ENCODE results near the gene PKN1. TPM values are rescaled to one million over a fixed set of nuclear protein-coding genes. Genes with fewer than 3 reads are reported as not detected.
"Not testable (repeated sequence)": the region's sequence is repeated elsewhere in the genome, so short reads cannot be mapped to it uniquely, and the experiment has no call there.

Gene PKN1
- total RNA-seq, 1 experiment from 2014 or later: 205 TPM

DNA sequence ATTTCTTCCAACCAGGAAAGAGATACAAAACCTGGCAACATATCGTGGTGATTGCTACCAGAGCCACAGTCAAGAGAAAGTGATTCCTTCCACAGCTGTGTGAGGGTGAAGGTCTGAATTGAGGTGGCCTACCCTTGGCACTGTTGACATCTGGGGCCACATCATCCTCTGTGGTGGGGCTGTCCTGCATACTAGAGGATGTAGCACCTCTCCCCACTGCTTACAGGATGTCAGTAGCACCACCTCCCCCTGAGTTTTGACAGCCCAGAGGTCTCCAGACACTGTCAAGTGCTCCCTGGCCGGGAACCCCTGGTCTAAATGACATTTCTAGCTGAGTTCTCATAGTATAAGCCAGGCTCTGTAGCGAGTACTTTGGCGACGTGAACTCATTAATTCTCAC lies 26.6 kb downstream of the PKN1 start:
- in situ Hi-C loops (cut with HindIII; ENCODE audit: low pct_unique_long_range_greater_than_20kb, low sequenced_read_pairs): no loop called here
- H3K27me3 ChIP-seq (ENCODE audit: control insufficient read depth, insufficient read depth, low read length): no peaks in the 10 kb centered on the region
- H3K4me3 ChIP-seq (ENCODE audit: low read depth in 2 of 2, low read length in 2 of 2): no peak overlapping the region
- H3K4me1 ChIP-seq (ENCODE audit: control insufficient read depth, insufficient read depth, low read length): no peaks in the 10 kb centered on the region
- no peak for TF ChIP-seq SIN3A (IDR thresholded peaks at IDR 0.05; ENCODE audit: borderline replicate concordance, insufficient read depth, low read depth, low read length)
- TF ChIP-seq, protein P1, sequence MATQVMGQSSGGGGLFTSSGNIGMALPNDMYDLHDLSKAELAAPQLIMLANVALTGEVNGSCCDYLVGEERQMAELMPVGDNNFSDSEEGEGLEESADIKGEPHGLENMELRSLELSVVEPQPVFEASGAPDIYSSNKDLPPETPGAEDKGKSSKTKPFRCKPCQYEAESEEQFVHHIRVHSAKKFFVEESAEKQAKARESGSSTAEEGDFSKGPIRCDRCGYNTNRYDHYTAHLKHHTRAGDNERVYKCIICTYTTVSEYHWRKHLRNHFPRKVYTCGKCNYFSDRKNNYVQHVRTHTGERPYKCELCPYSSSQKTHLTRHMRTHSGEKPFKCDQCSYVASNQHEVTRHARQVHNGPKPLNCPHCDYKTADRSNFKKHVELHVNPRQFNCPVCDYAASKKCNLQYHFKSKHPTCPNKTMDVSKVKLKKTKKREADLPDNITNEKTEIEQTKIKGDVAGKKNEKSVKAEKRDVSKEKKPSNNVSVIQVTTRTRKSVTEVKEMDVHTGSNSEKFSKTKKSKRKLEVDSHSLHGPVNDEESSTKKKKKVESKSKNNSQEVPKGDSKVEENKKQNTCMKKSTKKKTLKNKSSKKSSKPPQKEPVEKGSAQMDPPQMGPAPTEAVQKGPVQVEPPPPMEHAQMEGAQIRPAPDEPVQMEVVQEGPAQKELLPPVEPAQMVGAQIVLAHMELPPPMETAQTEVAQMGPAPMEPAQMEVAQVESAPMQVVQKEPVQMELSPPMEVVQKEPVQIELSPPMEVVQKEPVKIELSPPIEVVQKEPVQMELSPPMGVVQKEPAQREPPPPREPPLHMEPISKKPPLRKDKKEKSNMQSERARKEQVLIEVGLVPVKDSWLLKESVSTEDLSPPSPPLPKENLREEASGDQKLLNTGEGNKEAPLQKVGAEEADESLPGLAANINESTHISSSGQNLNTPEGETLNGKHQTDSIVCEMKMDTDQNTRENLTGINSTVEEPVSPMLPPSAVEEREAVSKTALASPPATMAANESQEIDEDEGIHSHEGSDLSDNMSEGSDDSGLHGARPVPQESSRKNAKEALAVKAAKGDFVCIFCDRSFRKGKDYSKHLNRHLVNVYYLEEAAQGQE (IDR thresholded peaks at IDR 0.05; ENCODE audit: insufficient read depth in 1 of 2, low read depth in 2 of 2, low read length in 1 of 2): no peak
- TF ChIP-seq TCF7L2 (IDR thresholded peaks at IDR 0.05; ENCODE audit: low read depth, low read length): no peak
- TF ChIP-seq POLR2AphosphoS5 (IDR thresholded peaks at IDR 0.05; ENCODE audit: low read depth, low read length): no peak
- TF ChIP-seq, protein P2, sequence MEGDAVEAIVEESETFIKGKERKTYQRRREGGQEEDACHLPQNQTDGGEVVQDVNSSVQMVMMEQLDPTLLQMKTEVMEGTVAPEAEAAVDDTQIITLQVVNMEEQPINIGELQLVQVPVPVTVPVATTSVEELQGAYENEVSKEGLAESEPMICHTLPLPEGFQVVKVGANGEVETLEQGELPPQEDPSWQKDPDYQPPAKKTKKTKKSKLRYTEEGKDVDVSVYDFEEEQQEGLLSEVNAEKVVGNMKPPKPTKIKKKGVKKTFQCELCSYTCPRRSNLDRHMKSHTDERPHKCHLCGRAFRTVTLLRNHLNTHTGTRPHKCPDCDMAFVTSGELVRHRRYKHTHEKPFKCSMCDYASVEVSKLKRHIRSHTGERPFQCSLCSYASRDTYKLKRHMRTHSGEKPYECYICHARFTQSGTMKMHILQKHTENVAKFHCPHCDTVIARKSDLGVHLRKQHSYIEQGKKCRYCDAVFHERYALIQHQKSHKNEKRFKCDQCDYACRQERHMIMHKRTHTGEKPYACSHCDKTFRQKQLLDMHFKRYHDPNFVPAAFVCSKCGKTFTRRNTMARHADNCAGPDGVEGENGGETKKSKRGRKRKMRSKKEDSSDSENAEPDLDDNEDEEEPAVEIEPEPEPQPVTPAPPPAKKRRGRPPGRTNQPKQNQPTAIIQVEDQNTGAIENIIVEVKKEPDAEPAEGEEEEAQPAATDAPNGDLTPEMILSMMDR (IDR thresholded peaks at IDR 0.05): no peak
- intact Hi-C loops (cut with micrococcal nuclease; ENCODE audit: unreplicated experiment): no loop called here
- POLR2A ChIA-PET: interaction anchor here (0.6 kb wide), 1 partner anchor 42 kb away, joined by 3 read pairs; no protein-coding TSS in a partner anchor
- no peaks in the 10 kb centered on the region for H3K9me3 ChIP-seq (ENCODE audit: control insufficient read depth, insufficient read depth, low read depth, low read length)
- CTCF ChIA-PET: no interaction called here
- no peaks in the 10 kb centered on the region; the same call in 1 of the 2 replicates for H3K36me3 ChIP-seq (ENCODE audit: control insufficient read depth, insufficient read depth, low read length)
- no peak overlapping the region for H3K27ac ChIP-seq (ENCODE audit: low read length)
- ATAC-seq (no peak), DNase-seq (ENCODE audit: low read depth, low spot score) (no peak)
- BruUV-seq (replicated peaks): TSS peak; percentile 58

DNA sequence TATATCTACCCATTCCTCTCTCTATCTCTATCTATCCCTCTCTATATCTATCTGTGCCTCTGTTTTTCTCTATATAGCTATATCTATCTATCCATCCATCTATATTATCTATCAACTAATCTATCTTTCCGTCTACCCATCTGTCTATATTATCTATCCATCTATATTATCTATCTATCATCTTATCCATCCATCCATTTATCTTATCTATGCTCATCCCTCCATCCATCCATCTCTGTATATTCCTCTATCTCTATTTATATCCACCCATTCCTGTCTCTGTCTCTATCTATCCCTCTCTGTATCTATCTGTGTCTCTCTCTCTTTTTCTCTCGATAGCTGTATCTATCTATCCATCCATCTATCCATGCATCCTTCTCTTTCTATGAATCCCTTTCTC lies 27.8 kb downstream of the PKN1 start:
- no TSS peak for BruUV-seq (replicated peaks)
- TF ChIP-seq SIN3A (IDR thresholded peaks at IDR 0.05; ENCODE audit: borderline replicate concordance, insufficient read depth, low read depth, low read length) (no peak), POLR2AphosphoS5 (IDR thresholded peaks at IDR 0.05; ENCODE audit: low read depth, low read length) (no peak), TCF7L2 (IDR thresholded peaks at IDR 0.05; ENCODE audit: low read depth, low read length) (no peak)
- TF ChIP-seq, protein P1 (IDR thresholded peaks at IDR 0.05; ENCODE audit: insufficient read depth in 1 of 2, low read depth in 2 of 2, low read length in 1 of 2): no peak
- TF ChIP-seq, protein P2 (IDR thresholded peaks at IDR 0.05): no peak
- Histone ChIP-seq H3K27me3 (ENCODE audit: control insufficient read depth, insufficient read depth, low read length) (no peaks in the 10 kb centered on the region), H3K4me3 (ENCODE audit: low read depth in 2 of 2, low read length in 2 of 2) (no peak overlapping the region), H3K36me3 (ENCODE audit: control insufficient read depth, insufficient read depth, low read length) (no peaks in the 10 kb centered on the region; the same call in 1 of the 2 replicates), H3K4me1 (ENCODE audit: control insufficient read depth, insufficient read depth, low read length) (no peaks in the 10 kb centered on the region), H3K27ac (ENCODE audit: low read length) (no peak overlapping the region), H3K9me3 (ENCODE audit: control insufficient read depth, insufficient read depth, low read depth, low read length) (no peaks in the 10 kb centered on the region)
- POLR2A ChIA-PET: interaction anchor here (0.5 kb wide), 1 partner anchor 729 kb away, joined by 11 read pairs; no protein-coding TSS in a partner anchor
- intact Hi-C loops (cut with micrococcal nuclease; ENCODE audit: unreplicated experiment): no loop called here
- ATAC-seq: no peak
- in situ Hi-C loops (cut with HindIII; ENCODE audit: low pct_unique_long_range_greater_than_20kb, low sequenced_read_pairs): no loop called here
- no peak for DNase-seq (ENCODE audit: low read depth, low spot score)
- CTCF ChIA-PET: no interaction called here

DNA sequence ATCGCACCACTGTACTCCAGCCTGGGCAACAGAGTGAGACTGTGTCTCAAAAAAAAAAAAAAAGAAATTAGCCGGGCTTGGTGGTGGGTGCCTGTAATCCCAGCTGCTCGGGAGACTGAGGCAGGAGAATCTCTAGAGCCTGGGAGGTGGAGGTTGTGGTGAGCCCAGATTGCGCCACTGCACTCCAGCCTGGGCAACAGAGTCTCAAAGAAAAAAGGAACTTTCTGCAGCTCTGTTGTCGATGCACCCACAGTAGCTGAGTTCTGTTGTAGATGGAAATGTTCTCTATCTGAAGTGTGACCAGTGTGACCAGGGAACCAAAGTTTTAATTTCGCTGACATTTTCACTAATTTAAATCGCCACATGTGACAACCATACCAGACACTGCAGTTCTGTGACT lies 29.3 kb downstream of the PKN1 start:
- ATAC-seq; in situ Hi-C loops (cut with HindIII; ENCODE audit: low pct_unique_long_range_greater_than_20kb, low sequenced_read_pairs); BruUV-seq (replicated peaks); POLR2A ChIA-PET; H3K4me1 ChIP-seq (ENCODE audit: control insufficient read depth, insufficient read depth, low read length); intact Hi-C loops (cut with micrococcal nuclease; ENCODE audit: unreplicated experiment); H3K9me3 ChIP-seq (ENCODE audit: control insufficient read depth, insufficient read depth, low read depth, low read length); H3K4me3 ChIP-seq (ENCODE audit: low read depth in 2 of 2, low read length in 2 of 2); H3K36me3 ChIP-seq (ENCODE audit: control insufficient read depth, insufficient read depth, low read length); H3K27me3 ChIP-seq (ENCODE audit: control insufficient read depth, insufficient read depth, low read length); H3K27ac ChIP-seq (ENCODE audit: low read length); DNase-seq (ENCODE audit: low read depth, low spot score): not testable (repeated sequence)
- CTCF ChIA-PET: interaction anchor here (0.6 kb wide), 1 partner anchor 98 kb away, joined by 9 read pairs; no protein-coding TSS in a partner anchor
